IPS-18c (cell line): ENCODE measurements around the gene GALNT17.

Source experiments
- H3K4me3 ChIP-seq: 2 replicates; pipeline ENCODE4 v1.7.0; 2013; ENCODE audit warnings: low read depth, mild to moderate bottlenecking, low read length, moderate library complexity; ENCODE audit not compliant: insufficient read depth
- H3K9me3 ChIP-seq: one replicate; pipeline ENCODE4 v1.6.1; 2013; ENCODE audit warnings: mild to moderate bottlenecking, low read length, moderate library complexity; ENCODE audit not compliant: control insufficient read depth, insufficient read depth

GALNT17 gene

GRCh38 chr7:71657386-71657785 is 525.4 kb downstream of the GALNT17 start:
- no peak overlapping the region for H3K4me3 ChIP-seq

GRCh38 chr7:71659622-71660021 is 527.7 kb downstream of the GALNT17 start:
- no peak overlapping the region for H3K4me3 ChIP-seq
- H3K9me3 ChIP-seq: peaks cover 2% of the 10 kb centered on the region

More at GRCh38 chr7:71657386-71657785, 525.4 kb downstream of the GALNT17 start:
- no peaks in the 10 kb centered on the region for H3K9me3 ChIP-seq

GRCh38 chr7:71661671-71662224 is 529.8 kb downstream of the GALNT17 start:
- no peak overlapping the region for H3K4me3 ChIP-seq
- peaks cover 2% of the 10 kb centered on the region for H3K9me3 ChIP-seq

- no peak overlapping the region for H3K4me3 ChIP-seq
- peaks cover 2% of the 10 kb centered on the region for H3K9me3 ChIP-seq
These were observed 533.8 kb downstream of the GALNT17 start for GRCh38 chr7:71665716-71666115.

DNA sequence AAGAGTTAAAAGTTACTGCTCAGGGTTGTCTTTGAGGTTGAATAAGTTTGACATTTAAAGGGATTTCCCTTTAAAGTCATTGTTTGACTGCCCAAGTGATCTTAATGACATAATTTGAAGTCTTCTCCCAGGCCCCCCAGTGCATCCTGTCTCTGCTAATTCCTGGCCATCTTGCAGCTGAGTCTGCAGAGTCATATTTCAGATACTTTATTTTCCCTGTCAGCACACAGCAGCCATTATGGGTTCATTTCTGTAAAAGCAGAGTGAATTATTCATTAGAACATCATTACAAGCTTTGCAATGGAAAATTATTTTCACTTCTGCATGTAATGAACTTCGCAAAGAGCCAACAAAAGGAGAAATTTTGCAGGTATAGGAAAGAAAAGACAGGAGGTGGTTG is 536.6 kb downstream of the GALNT17 start:
- H3K9me3 ChIP-seq: peaks cover 2% of the 10 kb centered on the region
- no peak overlapping the region for H3K4me3 ChIP-seq

DNA sequence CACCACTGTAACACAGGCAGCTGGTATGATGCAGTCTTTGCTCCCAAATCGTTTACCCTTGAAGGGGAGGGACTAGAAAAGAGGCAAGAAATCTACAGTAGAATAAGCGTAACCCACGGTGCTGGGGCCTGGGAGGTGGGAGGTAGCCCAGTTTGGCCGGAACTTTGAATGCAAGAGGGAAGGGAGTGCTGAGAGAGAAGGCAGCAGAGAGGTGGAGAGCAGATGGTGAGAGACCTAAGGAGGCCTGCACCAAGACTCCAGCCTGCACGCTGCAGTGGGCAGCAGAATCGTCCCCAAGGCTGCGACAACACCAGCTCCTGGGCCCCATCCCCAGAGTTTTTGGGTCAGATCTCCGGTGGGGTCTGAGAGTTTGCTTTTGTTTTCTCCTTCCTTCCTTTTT is 547.5 kb downstream of the GALNT17 start:
- H3K9me3 ChIP-seq: no peaks in the 10 kb centered on the region
- H3K4me3 ChIP-seq: no peak overlapping the region

DNA sequence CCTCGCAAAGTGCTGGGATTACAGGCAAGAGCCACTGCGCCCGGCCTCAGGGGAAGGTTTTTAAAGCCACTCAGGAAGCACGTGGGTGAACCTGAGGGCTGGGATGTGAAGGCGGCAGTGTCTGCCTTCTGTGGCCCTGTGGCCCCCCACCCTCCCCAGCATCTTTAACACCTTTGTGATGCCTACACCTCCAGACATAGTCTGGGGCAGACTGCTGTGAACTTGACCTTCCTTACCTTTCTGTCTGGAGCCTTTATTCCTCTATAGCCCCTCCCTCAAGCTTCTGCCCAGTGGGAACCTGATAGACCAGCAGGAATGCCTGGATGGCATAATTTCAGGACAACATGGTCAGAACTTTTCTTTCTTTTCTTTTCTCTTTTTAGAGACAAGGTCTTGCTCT is 550.2 kb downstream of the GALNT17 start:
- no peaks in the 10 kb centered on the region for H3K9me3 ChIP-seq
- no peak overlapping the region for H3K4me3 ChIP-seq

DNA sequence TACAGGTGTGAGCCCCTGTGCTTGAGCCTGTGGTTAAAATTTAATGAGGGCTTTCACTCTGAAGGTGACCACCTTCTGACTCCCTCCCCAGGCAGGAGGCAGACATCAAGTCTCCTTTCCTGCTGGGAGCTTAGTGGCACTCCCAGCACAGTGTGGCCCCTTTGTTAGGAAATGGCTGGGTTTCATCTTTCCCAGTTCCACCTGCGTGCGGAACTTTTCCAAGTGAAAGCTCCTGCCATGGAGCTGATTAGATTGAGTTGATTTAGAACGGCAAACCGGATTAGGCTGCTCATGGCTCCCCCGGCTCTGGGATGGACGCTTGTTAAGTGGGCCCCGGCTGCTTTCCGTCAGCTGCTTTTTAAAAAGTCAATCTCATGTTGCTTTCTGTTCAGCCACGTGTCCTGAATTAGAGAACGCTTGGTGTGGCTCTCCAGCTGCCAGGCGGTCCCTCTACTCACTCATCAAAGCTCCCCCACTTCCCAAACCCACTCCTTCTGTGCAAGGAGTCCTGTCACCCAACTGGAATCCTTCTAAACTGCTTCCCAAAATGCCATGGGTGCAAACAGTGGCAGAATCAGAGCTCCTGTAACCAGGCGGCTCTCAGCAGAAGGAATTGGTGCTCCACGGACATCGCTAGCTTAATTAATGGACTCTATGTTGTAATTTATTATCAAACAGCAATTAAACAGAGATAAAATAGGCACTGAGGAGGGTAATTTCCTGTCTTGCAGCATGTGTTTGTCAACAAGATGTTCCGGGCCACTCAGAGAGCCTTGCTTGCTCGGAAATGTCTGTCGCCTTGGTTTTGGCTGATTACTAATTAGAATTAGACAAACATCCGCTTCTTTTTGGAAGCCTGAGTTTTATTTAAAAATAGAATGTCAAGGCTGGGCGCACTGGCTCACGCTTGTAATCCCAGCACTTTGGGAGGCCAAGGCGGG is 551.2 kb downstream of the GALNT17 start:
- H3K9me3 ChIP-seq: no peaks in the 10 kb centered on the region

GRCh38 chr7:71687286-71687685 is 555.3 kb downstream of the GALNT17 start:
- Histone ChIP-seq H3K9me3 (no peaks in the 10 kb centered on the region), H3K4me3 (no peak overlapping the region)

More for the DNA sequence above, 551.2 kb downstream of the GALNT17 start:
- no peak overlapping the region for H3K4me3 ChIP-seq

DNA sequence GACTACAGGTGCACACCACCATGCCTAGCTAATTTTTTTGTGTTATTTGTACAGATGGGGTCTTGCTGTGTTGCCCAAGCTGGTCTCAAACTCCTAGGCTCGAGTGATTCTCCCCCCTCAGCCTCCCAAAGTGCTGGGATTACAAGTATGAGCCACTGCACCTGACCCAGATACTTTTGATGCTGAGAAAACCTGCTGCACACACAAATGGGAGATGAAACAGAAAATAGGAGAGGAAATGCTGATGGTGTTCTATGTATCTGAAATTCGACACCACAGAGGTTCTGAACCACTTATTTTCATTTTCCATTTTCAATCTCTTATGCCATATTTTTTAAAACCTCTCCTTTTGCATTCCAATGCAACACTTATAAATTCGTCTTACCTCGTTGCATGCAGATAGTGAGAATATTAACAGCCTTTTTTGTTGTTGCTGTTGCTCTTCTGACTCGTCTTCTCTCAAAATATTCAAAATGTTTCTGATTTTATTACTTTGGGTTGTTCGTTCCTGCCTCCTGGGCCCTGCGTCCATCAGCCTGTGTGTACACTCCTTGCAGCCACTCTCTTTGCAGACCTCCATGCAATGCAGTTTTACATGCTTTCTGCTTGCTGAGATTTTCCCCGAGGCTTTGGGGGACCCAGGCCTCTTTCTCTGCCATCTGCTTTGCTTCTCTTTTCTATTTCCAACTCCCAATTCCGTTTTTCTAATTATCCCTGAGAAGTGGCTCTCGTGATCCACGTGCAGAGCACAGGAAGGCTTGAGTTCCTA is 556.1 kb downstream of the GALNT17 start:
- Histone ChIP-seq H3K9me3 (no peaks in the 10 kb centered on the region), H3K4me3 (no peak overlapping the region)

DNA sequence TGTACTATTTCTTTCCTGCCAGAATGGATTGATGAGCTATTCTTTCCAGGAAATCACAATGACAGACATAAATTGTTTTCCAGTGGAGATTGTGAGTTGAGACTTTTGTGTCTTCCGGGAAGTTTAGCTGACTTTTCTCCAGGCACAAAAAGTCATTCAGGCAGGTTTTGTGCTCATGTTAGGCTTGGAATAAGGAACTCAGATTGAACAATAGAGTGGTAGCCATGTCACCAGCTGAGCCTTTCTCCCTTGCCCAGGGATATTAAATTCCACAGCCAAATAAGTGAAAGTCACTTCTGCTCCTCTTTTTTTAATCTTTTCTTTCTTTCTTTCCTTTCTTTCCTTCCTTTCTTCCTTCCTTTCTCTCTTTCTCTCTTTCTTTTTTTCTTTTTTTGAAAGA is 559.6 kb downstream of the GALNT17 start:
- Histone ChIP-seq H3K9me3 (no peaks in the 10 kb centered on the region), H3K4me3 (no peak overlapping the region)

DNA sequence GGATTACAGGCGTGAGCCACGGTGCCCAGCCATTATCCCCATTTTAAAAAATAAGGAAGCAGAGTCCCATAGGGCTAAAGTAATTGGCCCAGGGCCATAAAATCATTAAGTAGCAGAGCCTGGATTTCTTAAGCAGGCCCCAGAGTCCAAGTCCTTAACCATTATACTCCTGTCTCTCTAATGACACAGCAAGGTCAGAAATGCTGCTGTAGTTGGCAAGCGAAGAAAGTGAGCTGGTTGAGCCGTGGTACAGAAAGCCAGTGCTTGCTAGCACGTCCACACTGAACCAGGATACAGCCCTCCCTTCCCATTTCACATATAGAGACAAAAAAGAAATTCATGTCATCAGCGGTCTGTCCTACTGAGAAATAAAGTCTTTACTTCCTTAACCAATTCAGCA is 562.7 kb downstream of the GALNT17 start:
- Histone ChIP-seq H3K9me3 (no peaks in the 10 kb centered on the region), H3K4me3 (no peak overlapping the region)

DNA sequence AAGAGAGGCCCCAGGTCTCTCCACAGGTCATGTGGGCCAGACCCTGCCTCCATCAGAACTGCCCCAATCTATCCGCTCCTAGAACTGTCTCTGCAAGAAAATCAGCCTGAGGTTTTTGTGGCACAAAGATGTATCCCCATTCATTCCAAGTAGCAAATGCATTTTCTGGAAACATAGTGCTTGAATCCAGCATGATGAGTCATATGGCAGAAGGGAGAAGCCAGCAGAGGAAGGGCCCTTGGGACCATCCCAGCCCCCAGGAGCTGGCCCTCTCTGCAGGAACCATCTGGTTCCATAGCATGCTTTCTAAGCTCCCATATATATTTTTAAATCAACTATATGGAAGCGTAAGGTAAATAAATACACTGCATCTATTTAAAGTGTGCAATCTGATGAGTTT is 563.2 kb downstream of the GALNT17 start:
- Histone ChIP-seq H3K4me3 (no peak overlapping the region), H3K9me3 (no peaks in the 10 kb centered on the region)

- H3K9me3 ChIP-seq: no peaks in the 10 kb centered on the region
- no peak overlapping the region for H3K4me3 ChIP-seq
These were observed 564.6 kb downstream of the GALNT17 start for GRCh38 chr7:71696511-71696910.

DNA sequence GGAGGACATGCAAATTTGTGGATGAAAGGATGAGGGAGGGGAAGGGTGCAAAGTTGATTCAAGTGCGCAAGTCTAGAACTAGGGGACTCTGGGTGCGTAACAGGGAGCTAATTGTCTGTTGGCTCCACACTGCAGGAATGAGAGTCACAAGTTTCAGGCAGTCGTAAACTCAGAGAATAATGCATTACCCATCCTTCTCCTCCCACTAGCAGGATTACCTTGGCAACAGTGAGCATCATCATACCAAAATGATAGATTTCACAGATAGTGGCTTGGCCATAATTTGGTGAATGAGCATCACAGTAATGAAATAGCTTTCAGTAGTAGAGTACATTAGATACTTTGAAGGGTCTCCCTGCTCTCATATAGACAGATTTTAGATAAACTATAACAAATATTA is 565.5 kb downstream of the GALNT17 start:
- Histone ChIP-seq H3K4me3 (no peak overlapping the region), H3K9me3 (no peaks in the 10 kb centered on the region)

DNA sequence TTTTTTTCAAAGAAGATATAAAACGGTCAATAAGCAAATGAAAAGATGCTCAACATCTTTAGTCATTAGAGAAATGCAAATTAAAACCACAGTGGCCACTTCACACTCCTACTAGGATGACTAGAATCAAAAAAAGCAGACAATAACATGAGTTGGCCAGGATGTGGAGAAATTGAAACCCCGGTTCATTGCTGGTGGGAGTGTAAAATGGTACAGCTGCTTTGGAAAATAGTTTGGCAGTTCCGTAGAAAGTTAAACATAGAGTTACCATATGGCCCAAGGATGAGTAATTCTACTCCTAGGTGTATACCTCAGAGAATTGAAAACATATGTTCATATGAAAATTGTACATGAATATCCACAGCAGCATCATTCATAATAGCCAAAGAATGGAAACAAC is 573.3 kb downstream of the GALNT17 start:
- Histone ChIP-seq H3K9me3 (no peaks in the 10 kb centered on the region), H3K4me3 (no peak overlapping the region)

DNA sequence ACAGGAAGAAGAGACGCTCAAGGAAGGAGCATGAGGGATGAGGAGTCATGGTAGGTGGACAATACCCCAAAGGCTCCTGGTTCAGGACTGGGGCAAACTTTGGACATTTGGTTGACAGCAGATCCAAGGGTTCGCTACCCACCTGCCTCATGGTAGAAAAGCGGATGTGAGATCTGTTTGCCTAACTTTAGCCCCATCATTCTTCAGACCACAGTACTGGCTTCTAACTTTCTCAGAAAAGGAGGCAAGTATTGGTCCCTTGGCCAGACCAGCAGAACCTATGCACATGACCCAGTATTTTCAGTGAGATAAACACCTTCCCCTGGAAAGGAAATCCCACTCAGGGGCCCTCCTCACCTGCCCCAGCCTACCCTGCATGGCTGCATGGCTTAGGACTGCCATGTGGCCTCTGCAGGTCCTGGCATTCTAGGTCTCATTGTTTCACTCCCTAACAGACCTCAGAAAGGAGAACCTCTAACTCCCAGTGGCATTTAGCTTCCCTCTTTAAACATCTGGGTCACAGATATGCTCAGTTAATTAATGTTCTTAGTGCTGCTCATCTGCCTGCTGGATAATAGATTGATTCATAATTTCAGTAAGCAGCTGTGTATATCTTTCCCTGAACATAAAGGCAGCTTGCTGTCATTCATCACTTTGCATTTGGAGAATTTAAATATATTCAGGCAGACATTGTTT is 574.1 kb downstream of the GALNT17 start:
- Histone ChIP-seq H3K4me3 (no peak overlapping the region), H3K9me3 (no peaks in the 10 kb centered on the region)
